ENCODE measurements around the gene AQR. TPM values are rescaled to one million over a fixed set of nuclear protein-coding genes. Genes with fewer than 3 reads are reported as not detected.
A peak's percentile ranks its signal among the peaks of the same experiment; 100 is the strongest.

AQR gene
- total and polyA plus RNA-seq, 4 donors = 9.2 to 41.3 (median 19.6) TPM

DNA sequence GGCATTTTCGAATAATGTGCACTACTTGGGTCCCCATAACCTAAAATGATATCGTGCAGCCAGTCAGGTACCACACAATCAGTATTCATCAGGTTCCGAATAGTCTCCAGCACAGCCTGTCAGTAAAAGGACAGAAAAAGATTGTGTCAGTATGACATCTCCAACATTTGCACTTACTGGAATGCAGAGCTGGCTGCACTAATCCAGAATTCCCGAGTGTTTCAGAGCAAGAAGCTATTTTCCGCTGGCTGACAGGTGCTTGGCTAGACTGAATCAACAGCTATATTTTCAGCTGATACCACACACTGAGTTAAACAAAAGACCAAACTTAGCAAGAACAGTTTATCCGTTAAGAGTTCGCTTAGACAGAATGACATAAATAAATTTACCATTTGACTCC lies 68.8 kb downstream of the AQR start:
- WGBS, 2 donors = 89 to 91% methylated on average over 7 of the region's 7 CpGs
- Histone ChIP-seq H3K4me3 (no peak overlapping the region), H3K9ac (ENCODE audit: insufficient read depth in 1 of 2, low read length in 2 of 2) (no peak overlapping the region), H3K27me3 (ENCODE audit: control insufficient read depth in 3 of 3, insufficient read depth in 3 of 3, low read length in 2 of 3) (no peaks in the 10 kb centered on the region), H3K4me1 (ENCODE audit: control insufficient read depth in 5 of 5, insufficient read depth in 5 of 5, low read length in 5 of 5) (no peaks in the 10 kb centered on the region), H3K27ac (ENCODE audit: low read depth in 1 of 2, low read length in 1 of 2) (peak overlapping the region in 1 of 2 donors; percentile 45), H3K9me3 (ENCODE audit: control insufficient read depth in 4 of 4, insufficient read depth in 3 of 4, low read length in 3 of 4) (no peaks in the 10 kb centered on the region), H3K36me3 (ENCODE audit: control insufficient read depth in 4 of 4, insufficient read depth in 4 of 4, low read length in 4 of 4) (peaks cover 8 to 14% (median 11%) of the 10 kb centered on the region in 4 donors)
- DNase-seq (no peak), ATAC-seq (ENCODE audit: insufficient read depth, low FRiP score) (no peak)
- no peak for TF ChIP-seq CTCF (IDR thresholded peaks at IDR 0.05; ENCODE audit: control extremely low read depth, extremely low read depth)

- WGBS, 2 donors = 95 to 98% methylated on average over 5 of the region's 5 CpGs
- H3K27me3 ChIP-seq (ENCODE audit: control insufficient read depth in 3 of 3, insufficient read depth in 3 of 3, low read length in 2 of 3) = no peaks in the 10 kb centered on the region
- no peak overlapping the region for H3K27ac ChIP-seq (ENCODE audit: low read depth in 1 of 2, low read length in 1 of 2)
- ATAC-seq (ENCODE audit: insufficient read depth, low FRiP score) = no peak
- H3K36me3 ChIP-seq (ENCODE audit: control insufficient read depth in 4 of 4, insufficient read depth in 4 of 4, low read length in 4 of 4) = peaks cover 18 to 37% (median 22%) of the 10 kb centered on the region in 4 donors
- peaks cover 5 to 8% (median 6%) of the 10 kb centered on the region in 4 donors for H3K9me3 ChIP-seq (ENCODE audit: control insufficient read depth in 4 of 4, insufficient read depth in 3 of 4, low read length in 3 of 4)
- no peak for TF ChIP-seq CTCF (IDR thresholded peaks at IDR 0.05; ENCODE audit: control extremely low read depth, extremely low read depth)
- H3K4me1 ChIP-seq (ENCODE audit: control insufficient read depth in 5 of 5, insufficient read depth in 5 of 5, low read length in 5 of 5) = no peaks in the 10 kb centered on the region
- H3K9ac ChIP-seq (ENCODE audit: insufficient read depth in 1 of 2, low read length in 2 of 2) = no peak overlapping the region
- no peak overlapping the region for H3K4me3 ChIP-seq
- DNase-seq = no peak
Observed at GRCh38 chr15:34896183-34896582, 73.4 kb downstream of the AQR start.

- Histone ChIP-seq H3K9me3 (ENCODE audit: control insufficient read depth in 4 of 4, insufficient read depth in 3 of 4, low read length in 3 of 4) (peaks cover 5 to 8% (median 6%) of the 10 kb centered on the region in 4 donors), H3K27ac (ENCODE audit: low read depth in 1 of 2, low read length in 1 of 2) (no peak overlapping the region), H3K9ac (ENCODE audit: insufficient read depth in 1 of 2, low read length in 2 of 2) (no peak overlapping the region), H3K4me3 (no peak overlapping the region), H3K4me1 (ENCODE audit: control insufficient read depth in 5 of 5, insufficient read depth in 5 of 5, low read length in 5 of 5) (peaks cover 0 to 2% (median 0%) of the 10 kb centered on the region in 5 donors), H3K27me3 (ENCODE audit: control insufficient read depth in 3 of 3, insufficient read depth in 3 of 3, low read length in 2 of 3) (no peaks in the 10 kb centered on the region), H3K36me3 (ENCODE audit: control insufficient read depth in 4 of 4, insufficient read depth in 4 of 4, low read length in 4 of 4) (peaks cover 11 to 41% (median 24%) of the 10 kb centered on the region in 4 donors)
- ATAC-seq (ENCODE audit: insufficient read depth, low FRiP score) (no peak), DNase-seq (no peak)
- TF ChIP-seq CTCF (IDR thresholded peaks at IDR 0.05; ENCODE audit: control extremely low read depth, extremely low read depth) = no peak
Observed at GRCh38 chr15:34893967-34894366, 75.6 kb downstream of the AQR start.

- no peak for TF ChIP-seq CTCF (IDR thresholded peaks at IDR 0.05; ENCODE audit: control extremely low read depth, extremely low read depth)
- H3K27ac ChIP-seq (ENCODE audit: low read depth in 1 of 2, low read length in 1 of 2) = no peak overlapping the region
- peaks cover 5 to 8% (median 6%) of the 10 kb centered on the region in 4 donors for H3K9me3 ChIP-seq (ENCODE audit: control insufficient read depth in 4 of 4, insufficient read depth in 3 of 4, low read length in 3 of 4)
- H3K9ac ChIP-seq (ENCODE audit: insufficient read depth in 1 of 2, low read length in 2 of 2) = no peak overlapping the region
- DNase-seq (no peak), ATAC-seq (ENCODE audit: insufficient read depth, low FRiP score) (no peak)
- 84% methylated on average over 7 of the region's 7 CpGs for WGBS, 2 donors
- H3K4me3 ChIP-seq = no peak overlapping the region
- H3K27me3 ChIP-seq (ENCODE audit: control insufficient read depth in 3 of 3, insufficient read depth in 3 of 3, low read length in 2 of 3) = no peaks in the 10 kb centered on the region
- H3K36me3 ChIP-seq (ENCODE audit: control insufficient read depth in 4 of 4, insufficient read depth in 4 of 4, low read length in 4 of 4) = peaks cover 14 to 41% (median 25%) of the 10 kb centered on the region in 4 donors
- peaks cover 0 to 2% (median 0%) of the 10 kb centered on the region in 5 donors for H3K4me1 ChIP-seq (ENCODE audit: control insufficient read depth in 5 of 5, insufficient read depth in 5 of 5, low read length in 5 of 5)
Observed at GRCh38 chr15:34892963-34893591, 76.5 kb downstream of the AQR start.
